Common myeloid progenitor, CD34-positive (primary cell): ENCODE measurements around the gene SLC44A5.
A peak's percentile ranks its signal among the peaks of the same experiment; 100 is the strongest.
"Not testable (repeated sequence)": the region's sequence is repeated elsewhere in the genome, so short reads cannot be mapped to it uniquely, and the experiment has no call there.

ENCODE experiments used
- CTCF ChIA-PET: fragments of 350-600 bp; sonication (Branson Sonifier 250); formaldehyde crosslinking; loops from one replicate; lab custom pipeline; 2021; ENCODE audit warnings: antibody characterized with exemption; lab: Charles Lee
- POLR2A ChIA-PET: fragments of 350-600 bp; sonication (Branson Sonifier 250); formaldehyde crosslinking; loops from one replicate; lab custom pipeline; 2021; ENCODE audit warnings: antibody characterized with exemption; lab: Charles Lee
- DNase-seq, 3 donors: peaks; one replicate each; pipeline versions ENCODE4 v3.0.0 to v3.0.0-alpha.2; 2013
- H3K27ac ChIP-seq, 2 experiments: 1 replicate in 1 of 2; 2 replicates in 1 of 2; pipeline ENCODE4 v1.7.0; 2013; ENCODE audit warnings: inconsistent platforms in 2 of 2, low read length in 2 of 2, mild to moderate bottlenecking in 2 of 2, low read depth in 1 of 2, moderate library complexity in 1 of 2; ENCODE audit not compliant: severe bottlenecking in 2 of 2, insufficient read depth in 1 of 2, poor library complexity in 1 of 2
- H3K27me3 ChIP-seq, 5 experiments: replicated peaks in 2 of 5; 1 replicate in 3 of 5; 2 replicates in 2 of 5; pipeline versions ENCODE4 v1.6.1 to v1.7.0; 2013; ENCODE audit warnings: low read length in 4 of 5, mild to moderate bottlenecking in 2 of 5, moderate library complexity in 2 of 5, inconsistent platforms in 1 of 5; ENCODE audit not compliant: insufficient read depth in 5 of 5, control insufficient read depth in 4 of 5
- H3K36me3 ChIP-seq, 4 experiments: 1 replicate in 2 of 4; 2 replicates in 2 of 4; pipeline versions ENCODE4 v1.6.1 to v1.7.0; 2013; ENCODE audit warnings: low read length in 3 of 4, control low read depth in 1 of 4, mild to moderate bottlenecking in 1 of 4; ENCODE audit not compliant: control insufficient read depth in 4 of 4, insufficient read depth in 4 of 4
- H3K4me1 ChIP-seq, 4 experiments: 1 replicate in 3 of 4; 2 replicates in 1 of 4; pipeline versions ENCODE4 v1.6.1 to v1.7.1; 2013; ENCODE audit warnings: low read length in 3 of 4, mild to moderate bottlenecking in 3 of 4, control low read depth in 1 of 4, inconsistent platforms in 1 of 4, moderate library complexity in 1 of 4; ENCODE audit not compliant: control insufficient read depth in 4 of 4, insufficient read depth in 4 of 4; ENCODE audit errors: control extremely low read depth in 1 of 4
- H3K4me3 ChIP-seq, 7 experiments: 1 replicate in 4 of 7; 2 replicates in 3 of 7; pipeline versions ENCODE4 v1.5.1 to v1.7.0; 2013; ENCODE audit warnings: mild to moderate bottlenecking in 7 of 7, low read length in 6 of 7, moderate library complexity in 6 of 7, inconsistent platforms in 2 of 7, low read depth in 2 of 7, control low read depth in 1 of 7; ENCODE audit not compliant: insufficient read depth in 4 of 7, control insufficient read depth in 1 of 7; ENCODE audit errors: extremely low read depth in 1 of 7
- H3K9me3 ChIP-seq, 5 experiments: 1 replicate in 4 of 5; 2 replicates in 1 of 5; pipeline versions ENCODE4 v1.6.1 to v1.7.1; 2013; ENCODE audit warnings: low read length in 4 of 5, mild to moderate bottlenecking in 2 of 5, inconsistent platforms in 1 of 5, low read depth in 1 of 5, moderate library complexity in 1 of 5; ENCODE audit not compliant: control insufficient read depth in 4 of 5, insufficient read depth in 2 of 5; ENCODE audit errors: control extremely low read depth in 1 of 5
- WGBS: methylation state at CpG from one replicate; pipeline ENCODE4 v1.1.5; 2013; ENCODE audit not compliant: insufficient coverage; 5-methylcytosine and 5-hydroxymethylcytosine counted together

The SLC44A5 gene

GRCh38 chr1:75392278-75392677 lies 218.6 kb downstream of the SLC44A5 start:
- Histone ChIP-seq H3K9me3 (peaks cover 0 to 3% (median 0%) of the 10 kb centered on the region in 5 experiments), H3K4me1 (no peaks in the 10 kb centered on the region), H3K27ac (no peak overlapping the region), H3K4me3 (no peak overlapping the region), H3K27me3 (no peaks in the 10 kb centered on the region), H3K36me3 (no peaks in the 10 kb centered on the region)
- DNase-seq = no peak
- ChIA-PET CTCF (no interaction called here), POLR2A (no interaction called here)
- WGBS = no CpG with 5 or more reads among the region's 1 CpG

- H3K27me3 ChIP-seq, H3K36me3 ChIP-seq, H3K27ac ChIP-seq, POLR2A ChIA-PET, H3K4me1 ChIP-seq, H3K9me3 ChIP-seq, CTCF ChIA-PET: not testable (repeated sequence)
- H3K4me3 ChIP-seq = peak overlapping the region in 2 of 7 experiments; percentile 12 to 61
- 74% methylated on average over 15 of the region's 25 CpGs for WGBS
- DNase-seq = peak in 1 of 3 donors; percentile 1
These were observed 235.2 kb downstream of the SLC44A5 start for GRCh38 chr1:75375476-75376447.

- ChIA-PET CTCF (no interaction called here), POLR2A (no interaction called here)
- H3K27ac ChIP-seq = no peak overlapping the region
- peaks cover 0 to 3% (median 0%) of the 10 kb centered on the region in 5 experiments for H3K9me3 ChIP-seq
- no peaks in the 10 kb centered on the region for H3K36me3 ChIP-seq
- no peak for DNase-seq
- no peaks in the 10 kb centered on the region for H3K27me3 ChIP-seq
- no peak overlapping the region for H3K4me3 ChIP-seq
- 95% methylated on average over 4 of the region's 5 CpGs for WGBS
- no peaks in the 10 kb centered on the region for H3K4me1 ChIP-seq
These were observed 237.3 kb downstream of the SLC44A5 start for GRCh38 chr1:75373542-75374159.

- Histone ChIP-seq H3K36me3 (no peaks in the 10 kb centered on the region), H3K4me3 (no peak overlapping the region), H3K27ac (no peak overlapping the region), H3K4me1 (no peaks in the 10 kb centered on the region), H3K9me3 (peaks cover 3 to 16% (median 5%) of the 10 kb centered on the region in 5 experiments), H3K27me3 (no peaks in the 10 kb centered on the region)
- no CpG with 5 or more reads among the region's 1 CpG for WGBS
- DNase-seq = no peak
- POLR2A ChIA-PET = no interaction called here
- CTCF ChIA-PET = no interaction called here
These were observed 244.3 kb downstream of the SLC44A5 start for GRCh38 chr1:75366595-75366994.

- Histone ChIP-seq H3K9me3 (peaks cover 0 to 2% (median 0%) of the 10 kb centered on the region in 5 experiments), H3K4me3 (no peak overlapping the region), H3K27ac (no peak overlapping the region), H3K36me3 (no peaks in the 10 kb centered on the region), H3K27me3 (no peaks in the 10 kb centered on the region), H3K4me1 (no peaks in the 10 kb centered on the region)
- no peak for DNase-seq
- POLR2A ChIA-PET = no interaction called here
- CTCF ChIA-PET = no interaction called here
- WGBS = no CpG with 5 or more reads among the region's 2 CpGs
These were observed 249.7 kb downstream of the SLC44A5 start for GRCh38 chr1:75361260-75361659.

GRCh38 chr1:75354267-75354666 lies 256.6 kb downstream of the SLC44A5 start:
- POLR2A ChIA-PET, H3K4me1 ChIP-seq, H3K4me3 ChIP-seq, H3K9me3 ChIP-seq, H3K27me3 ChIP-seq, H3K36me3 ChIP-seq, DNase-seq, H3K27ac ChIP-seq: not testable (repeated sequence)
- WGBS = 86% methylated on average over 6 of the region's 6 CpGs
- CTCF ChIA-PET = interaction anchor here (1.4 kb wide), 1 partner anchor 88 kb away, joined by 3 read pairs; no protein-coding TSS in a partner anchor

- Histone ChIP-seq H3K27me3 (no peaks in the 10 kb centered on the region), H3K36me3 (no peaks in the 10 kb centered on the region), H3K27ac (no peak overlapping the region), H3K9me3 (no peaks in the 10 kb centered on the region), H3K4me3 (no peak overlapping the region), H3K4me1 (no peaks in the 10 kb centered on the region)
- CTCF ChIA-PET = no interaction called here
- WGBS = no CpG with 5 or more reads among the region's 2 CpGs
- no peak for DNase-seq
- POLR2A ChIA-PET = no interaction called here
These were observed 257.9 kb downstream of the SLC44A5 start for GRCh38 chr1:75353051-75353450.
